ENCODE results near the gene MED16.
"Not testable (repeated sequence)": the region's sequence is repeated elsewhere in the genome, so short reads cannot be mapped to it uniquely, and the experiment has no call there.

MED16 gene

GRCh38 chr19:889662-890295 is 3.2 kb downstream of the MED16 start:
- DNase-seq (ENCODE audit: low read depth in 1 of 2, low spot score in 1 of 2): no peak

GRCh38 chr19:888581-889385 is 4.2 kb downstream of the MED16 start:
- DNase-seq (ENCODE audit: low read depth in 1 of 2, low spot score in 1 of 2): no peak

- no peak for DNase-seq (ENCODE audit: low read depth in 1 of 2, low spot score in 1 of 2)
Observed at GRCh38 chr19:887599-887998, 5.4 kb downstream of the MED16 start.

GRCh38 chr19:887072-887471 is 5.9 kb downstream of the MED16 start:
- DNase-seq (ENCODE audit: low read depth in 1 of 2, low spot score in 1 of 2): no peak

GRCh38 chr19:885536-886224 is 7.3 kb downstream of the MED16 start:
- DNase-seq (ENCODE audit: low read depth in 1 of 2, low spot score in 1 of 2): no peak

- DNase-seq (ENCODE audit: low read depth in 1 of 2, low spot score in 1 of 2): no peak
Observed at GRCh38 chr19:884420-885211, 8.4 kb downstream of the MED16 start.

GRCh38 chr19:883661-884211 is 9.3 kb downstream of the MED16 start:
- DNase-seq (ENCODE audit: low read depth in 1 of 2, low spot score in 1 of 2): no peak

GRCh38 chr19:882871-883497 is 10.0 kb downstream of the MED16 start:
- DNase-seq (ENCODE audit: low read depth in 1 of 2, low spot score in 1 of 2): no peak

GRCh38 chr19:881385-882071 is 11.5 kb downstream of the MED16 start:
- DNase-seq (ENCODE audit: low read depth in 1 of 2, low spot score in 1 of 2): no peak

- no peak for DNase-seq (ENCODE audit: low read depth in 1 of 2, low spot score in 1 of 2)
Observed at GRCh38 chr19:879711-880438, 13.1 kb downstream of the MED16 start.

- DNase-seq (ENCODE audit: low read depth in 1 of 2, low spot score in 1 of 2): not testable (repeated sequence)
Observed at GRCh38 chr19:878751-879561, 14.0 kb downstream of the MED16 start.

- not testable (repeated sequence) for DNase-seq (ENCODE audit: low read depth in 1 of 2, low spot score in 1 of 2)
Observed at GRCh38 chr19:877992-878660, 14.9 kb downstream of the MED16 start.

GRCh38 chr19:876780-877314 is 16.1 kb downstream of the MED16 start:
- no peak for DNase-seq (ENCODE audit: low read depth in 1 of 2, low spot score in 1 of 2)

- DNase-seq (ENCODE audit: low read depth in 1 of 2, low spot score in 1 of 2): no peak
Observed at GRCh38 chr19:876089-876488, 16.9 kb downstream of the MED16 start.

GRCh38 chr19:875265-875879 is 17.6 kb downstream of the MED16 start:
- no peak for DNase-seq (ENCODE audit: low read depth in 1 of 2, low spot score in 1 of 2)

GRCh38 chr19:873561-874041 is 19.4 kb downstream of the MED16 start:
- DNase-seq (ENCODE audit: low read depth in 1 of 2, low spot score in 1 of 2): no peak

- peak in 1 of 2 donors; percentile 40 for DNase-seq (ENCODE audit: low read depth in 1 of 2, low spot score in 1 of 2)
Observed at GRCh38 chr19:873084-873483, 19.9 kb downstream of the MED16 start.

Measured in activated CD4-positive, alpha-beta T cell treated with anti-CD3 and anti-CD28 coated beads, Interleukin-2, amount 50 U/mL, for 24 hours (primary cell).